Mesothelial cell of epicardium (in vitro differentiated cells): Measurements from ENCODE around the gene RAB31. TPM values are rescaled to one million over a fixed set of nuclear protein-coding genes. Genes with fewer than 3 reads are reported as not detected.

ENCODE experiments used
- DNase-seq, 2 experiments: peaks; one replicate each; pipeline ENCODE4 v3.0.0; 2021; ENCODE audit warnings: low spot score in 2 of 2; ENCODE audit not compliant: unreplicated experiment in 2 of 2
- H3K27ac Mint-ChIP-seq: 2 replicates; pipeline ENCODE4 v1.8.0; 2021; ENCODE audit warnings: mixed read lengths
- H3K27me3 Mint-ChIP-seq: 2 replicates; pipeline ENCODE4 v1.8.0; 2021; ENCODE audit warnings: low read depth, mixed read lengths
- H3K36me3 Mint-ChIP-seq: 2 replicates; pipeline ENCODE4 v1.8.0; 2021; ENCODE audit warnings: mixed read lengths
- H3K4me1 Mint-ChIP-seq: 2 replicates; pipeline ENCODE4 v1.8.0; 2021; ENCODE audit warnings: mixed read lengths
- H3K4me3 Mint-ChIP-seq: 2 replicates; pipeline ENCODE4 v1.8.0; 2021; ENCODE audit warnings: mild to moderate bottlenecking, moderate library complexity, mixed read lengths
- H3K9me3 Mint-ChIP-seq: 2 replicates; pipeline ENCODE4 v1.8.0; 2021; ENCODE audit warnings: mixed read lengths
- total RNA-seq: library from RNA; stranded (reverse); gene quantifications from 3 replicates; pipeline ENCODE4 v1.2.1, GENCODE V29; 2021
- TF ChIP-seq, protein P1 (sequence below): fragments of 200-600 bp; sonication (generic); IDR thresholded peaks from one replicate; pipeline ENCODE4 v1.5.0; 2021; ENCODE audit warnings: antibody characterized with exemption; ENCODE audit not compliant: unreplicated experiment

Gene RAB31
- total RNA-seq, 1 donor from 2014 or later, result 21.8 TPM

DNA sequence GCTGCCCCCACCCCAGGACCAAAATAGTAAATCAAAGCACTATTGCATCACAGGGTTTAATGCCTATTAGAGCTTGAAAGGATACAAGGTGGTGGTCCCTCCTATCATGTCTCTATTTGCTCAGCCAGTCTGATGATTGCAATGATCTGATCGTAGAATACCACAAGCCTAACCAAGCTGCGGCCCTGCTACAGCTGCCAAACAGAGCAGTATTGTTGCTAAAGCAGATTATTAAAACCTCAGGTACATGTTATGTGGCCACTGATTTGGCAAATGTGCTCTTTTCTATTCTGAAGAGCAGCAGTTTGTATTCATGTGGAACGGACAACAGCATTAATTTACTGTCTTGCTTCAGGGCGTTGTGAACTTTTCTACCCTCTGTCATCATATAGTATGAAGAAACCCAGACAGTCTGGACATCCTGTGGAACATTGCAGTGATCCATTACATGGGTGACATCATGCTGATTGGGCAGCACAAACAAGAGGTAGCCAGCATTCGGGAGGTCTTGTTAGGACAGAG is 197.4 kb downstream of the RAB31 start:
- no peaks in the 10 kb centered on the region for H3K9me3 Mint-ChIP-seq
- H3K4me1 Mint-ChIP-seq, result peaks cover 12% of the 10 kb centered on the region
- H3K4me3 Mint-ChIP-seq, result no peak overlapping the region
- peaks cover 8% of the 10 kb centered on the region for H3K27me3 Mint-ChIP-seq
- TF ChIP-seq, protein P1, sequence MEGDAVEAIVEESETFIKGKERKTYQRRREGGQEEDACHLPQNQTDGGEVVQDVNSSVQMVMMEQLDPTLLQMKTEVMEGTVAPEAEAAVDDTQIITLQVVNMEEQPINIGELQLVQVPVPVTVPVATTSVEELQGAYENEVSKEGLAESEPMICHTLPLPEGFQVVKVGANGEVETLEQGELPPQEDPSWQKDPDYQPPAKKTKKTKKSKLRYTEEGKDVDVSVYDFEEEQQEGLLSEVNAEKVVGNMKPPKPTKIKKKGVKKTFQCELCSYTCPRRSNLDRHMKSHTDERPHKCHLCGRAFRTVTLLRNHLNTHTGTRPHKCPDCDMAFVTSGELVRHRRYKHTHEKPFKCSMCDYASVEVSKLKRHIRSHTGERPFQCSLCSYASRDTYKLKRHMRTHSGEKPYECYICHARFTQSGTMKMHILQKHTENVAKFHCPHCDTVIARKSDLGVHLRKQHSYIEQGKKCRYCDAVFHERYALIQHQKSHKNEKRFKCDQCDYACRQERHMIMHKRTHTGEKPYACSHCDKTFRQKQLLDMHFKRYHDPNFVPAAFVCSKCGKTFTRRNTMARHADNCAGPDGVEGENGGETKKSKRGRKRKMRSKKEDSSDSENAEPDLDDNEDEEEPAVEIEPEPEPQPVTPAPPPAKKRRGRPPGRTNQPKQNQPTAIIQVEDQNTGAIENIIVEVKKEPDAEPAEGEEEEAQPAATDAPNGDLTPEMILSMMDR, result no peak
- no peaks in the 10 kb centered on the region for H3K36me3 Mint-ChIP-seq
- H3K27ac Mint-ChIP-seq, result no peak overlapping the region
- DNase-seq, result no peak

- no peaks in the 10 kb centered on the region for H3K9me3 Mint-ChIP-seq
- peaks cover 8% of the 10 kb centered on the region for H3K27me3 Mint-ChIP-seq
- TF ChIP-seq, protein P1, result no peak
- no peak for DNase-seq
- no peak overlapping the region for H3K27ac Mint-ChIP-seq
- no peak overlapping the region for H3K4me3 Mint-ChIP-seq
- no peaks in the 10 kb centered on the region for H3K36me3 Mint-ChIP-seq
- peaks cover 10% of the 10 kb centered on the region for H3K4me1 Mint-ChIP-seq
Observed at GRCh38 chr18:9906481-9906880, 198.4 kb downstream of the RAB31 start.

DNA sequence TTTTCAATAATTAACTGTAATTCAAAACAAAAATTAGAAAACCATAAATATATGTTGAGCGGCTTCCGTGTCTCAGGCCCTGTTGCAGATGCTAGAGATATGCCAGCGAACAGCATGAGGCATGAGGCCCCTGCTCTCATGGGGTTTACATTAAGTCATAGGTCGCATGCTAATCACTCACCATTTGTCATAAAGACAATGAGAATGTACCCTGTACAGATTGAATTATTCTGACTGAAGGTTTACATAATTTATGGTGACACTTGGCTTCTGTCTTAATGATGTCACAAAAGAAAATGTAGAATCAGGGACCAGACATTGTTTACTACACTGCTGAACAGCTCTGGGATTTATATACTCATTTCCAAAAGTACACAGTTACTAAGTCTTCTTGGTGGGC is 199.8 kb downstream of the RAB31 start:
- Mint-ChIP-seq H3K9me3 (no peaks in the 10 kb centered on the region), H3K27ac (no peak overlapping the region), H3K4me1 (peaks cover 11% of the 10 kb centered on the region), H3K36me3 (no peaks in the 10 kb centered on the region), H3K27me3 (peaks cover 8% of the 10 kb centered on the region), H3K4me3 (no peak overlapping the region)
- TF ChIP-seq, protein P1, result no peak
- DNase-seq, result no peak

DNA sequence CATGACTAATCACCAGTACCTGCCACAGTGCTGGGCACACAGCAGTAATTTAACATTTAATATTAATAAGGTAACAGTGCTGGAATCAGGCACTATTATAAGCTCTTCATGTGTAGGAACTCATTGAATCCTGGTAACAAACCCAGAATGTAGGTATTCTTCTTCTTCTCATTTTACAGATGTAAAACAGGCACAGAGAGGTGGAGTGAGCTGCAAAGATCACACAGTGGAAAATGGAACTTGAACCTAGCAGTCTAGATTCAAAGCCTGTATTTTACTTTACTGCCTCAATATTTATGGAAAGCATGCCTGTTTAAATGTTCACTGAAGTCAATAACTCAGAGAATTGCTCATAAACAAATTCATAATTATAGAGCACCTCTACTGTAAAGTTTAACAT is 202.0 kb downstream of the RAB31 start:
- no peak for DNase-seq
- Mint-ChIP-seq H3K4me1 (peaks cover 14% of the 10 kb centered on the region), H3K27ac (no peak overlapping the region), H3K27me3 (peaks cover 6% of the 10 kb centered on the region), H3K9me3 (no peaks in the 10 kb centered on the region), H3K36me3 (no peaks in the 10 kb centered on the region), H3K4me3 (no peak overlapping the region)
- TF ChIP-seq, protein P1, result no peak

DNA sequence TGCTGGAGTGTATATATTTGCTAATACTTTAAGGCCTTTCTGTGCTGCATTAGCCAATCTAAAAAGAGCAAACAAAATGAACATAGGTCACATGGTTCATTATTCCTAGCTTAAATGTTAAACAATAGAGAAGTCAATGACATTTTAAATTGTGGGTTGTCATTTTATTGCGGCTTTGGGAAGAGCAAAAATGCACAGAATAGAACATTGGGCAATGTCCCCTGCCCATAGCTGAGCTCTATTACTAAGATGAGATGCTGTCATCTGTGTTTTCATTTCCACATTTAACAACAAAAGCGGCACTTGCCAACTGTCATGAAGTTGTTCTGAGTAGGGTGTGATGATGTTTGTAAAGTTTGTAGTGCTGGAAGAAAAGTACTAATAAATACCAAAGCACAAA is 202.6 kb downstream of the RAB31 start:
- H3K4me3 Mint-ChIP-seq, result no peak overlapping the region
- H3K36me3 Mint-ChIP-seq, result no peaks in the 10 kb centered on the region
- DNase-seq, result no peak
- H3K27ac Mint-ChIP-seq, result no peak overlapping the region
- H3K27me3 Mint-ChIP-seq, result peaks cover 6% of the 10 kb centered on the region
- TF ChIP-seq, protein P1, result no peak
- H3K4me1 Mint-ChIP-seq, result peaks cover 14% of the 10 kb centered on the region
- H3K9me3 Mint-ChIP-seq, result no peaks in the 10 kb centered on the region

GRCh38 chr18:9911226-9911625 is 203.1 kb downstream of the RAB31 start:
- Mint-ChIP-seq H3K27me3 (peaks cover 6% of the 10 kb centered on the region), H3K27ac (no peak overlapping the region), H3K4me3 (no peak overlapping the region), H3K36me3 (no peaks in the 10 kb centered on the region), H3K9me3 (no peaks in the 10 kb centered on the region), H3K4me1 (peaks cover 15% of the 10 kb centered on the region)
- no peak for DNase-seq
- TF ChIP-seq, protein P1, result no peak
